Stimulated activated CD4-positive, alpha-beta T cell treated with anti-CD3 and anti-CD28 coated beads, Interleukin-12 subunit alpha, Interleukin-12 subunit beta, amount 100 ng/mL, for 24 hours (primary cell): Measurements from ENCODE around the gene CRYBG1.
"Not testable (repeated sequence)": the region's sequence is repeated elsewhere in the genome, so short reads cannot be mapped to it uniquely, and the experiment has no call there.

ENCODE experiments used
- DNase-seq, 2 experiments: peaks; one replicate each; pipeline ENCODE4 v3.0.0-alpha.2; 2020; ENCODE audit warnings: low read depth in 2 of 2

The CRYBG1 gene

GRCh38 chr6:106377061-106377540 lies 16.6 kb downstream of the CRYBG1 start:
- DNase-seq: no peak

- no peak for DNase-seq
These were observed 19.4 kb downstream of the CRYBG1 start for GRCh38 chr6:106379951-106380350.

GRCh38 chr6:106380407-106380806 lies 19.9 kb downstream of the CRYBG1 start:
- DNase-seq: no peak

- no peak for DNase-seq
These were observed 20.7 kb downstream of the CRYBG1 start for GRCh38 chr6:106381223-106381622.

GRCh38 chr6:106381881-106382280 lies 21.4 kb downstream of the CRYBG1 start:
- DNase-seq: no peak

GRCh38 chr6:106383573-106383972 lies 23.1 kb downstream of the CRYBG1 start:
- DNase-seq: no peak

GRCh38 chr6:106385530-106385929 lies 25.0 kb downstream of the CRYBG1 start:
- DNase-seq: no peak

GRCh38 chr6:106387875-106388274 lies 27.4 kb downstream of the CRYBG1 start:
- no peak for DNase-seq

GRCh38 chr6:106390088-106390487 lies 29.6 kb downstream of the CRYBG1 start:
- no peak for DNase-seq

GRCh38 chr6:106396426-106397220 lies 36.1 kb downstream of the CRYBG1 start:
- no peak for DNase-seq

- no peak for DNase-seq
These were observed 36.9 kb downstream of the CRYBG1 start for GRCh38 chr6:106397431-106397830.

- DNase-seq: no peak
These were observed 38.1 kb downstream of the CRYBG1 start for GRCh38 chr6:106398621-106399020.

- not testable (repeated sequence) for DNase-seq
These were observed 44.5 kb downstream of the CRYBG1 start for GRCh38 chr6:106405044-106405443.

- no peak for DNase-seq
These were observed 50.5 kb downstream of the CRYBG1 start for GRCh38 chr6:106411056-106411455.

- no peak for DNase-seq
These were observed 51.2 kb downstream of the CRYBG1 start for GRCh38 chr6:106411643-106412200.

GRCh38 chr6:106413016-106413415 lies 52.5 kb downstream of the CRYBG1 start:
- DNase-seq: no peak

GRCh38 chr6:106413722-106414121 lies 53.2 kb downstream of the CRYBG1 start:
- no peak for DNase-seq

- no peak for DNase-seq
These were observed 55.4 kb downstream of the CRYBG1 start for GRCh38 chr6:106415921-106416320.

GRCh38 chr6:106417572-106418147 lies 57.1 kb downstream of the CRYBG1 start:
- DNase-seq: no peak

GRCh38 chr6:106419900-106420613 lies 59.5 kb downstream of the CRYBG1 start:
- DNase-seq: no peak

GRCh38 chr6:106421496-106421895 lies 61.0 kb downstream of the CRYBG1 start:
- no peak for DNase-seq

GRCh38 chr6:106422534-106422933 lies 62.0 kb downstream of the CRYBG1 start:
- DNase-seq: no peak
